Glomerular visceral epithelial cell (primary cell): ENCODE data around the gene IL17RE.
A peak's percentile ranks its signal among the peaks of the same experiment; 100 is the strongest.

ENCODE experiments used
- DNase-seq: peaks from one replicate; pipeline ENCODE4 v3.0.0-alpha.2; 2016; ENCODE audit errors: extremely low spot score

IL17RE gene

GRCh38 chr3:9906480-9906879 lies 3.8 kb downstream of the IL17RE start:
- DNase-seq: no peak

- DNase-seq: no peak
Observed at GRCh38 chr3:9908286-9908685, 5.6 kb downstream of the IL17RE start.

GRCh38 chr3:9909221-9910013 lies 6.8 kb downstream of the IL17RE start:
- no peak for DNase-seq

DNA sequence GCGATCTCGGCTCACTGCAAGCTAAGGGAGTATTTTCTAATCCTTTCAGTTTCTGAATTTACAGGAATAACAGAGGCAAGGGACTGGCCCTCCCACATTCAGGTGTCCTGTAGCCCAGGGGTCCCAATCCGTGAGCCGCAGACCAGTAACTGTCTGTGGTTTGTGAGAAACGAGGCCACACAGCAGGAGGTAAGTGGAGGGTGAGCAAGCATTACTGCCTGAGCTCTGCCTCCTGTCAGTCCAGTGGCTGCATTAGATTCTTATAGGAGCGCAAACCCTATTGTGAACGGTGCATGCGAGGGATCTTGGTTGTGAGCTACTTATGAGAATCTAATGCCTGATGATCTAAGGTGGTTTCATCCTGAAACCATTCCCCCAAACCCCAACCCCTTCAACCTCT lies 9.2 kb downstream of the IL17RE start:
- no peak for DNase-seq

- peak; percentile 35 for DNase-seq
Observed at GRCh38 chr3:9912294-9912935, 9.8 kb downstream of the IL17RE start.

GRCh38 chr3:9913601-9914000 lies 11.0 kb downstream of the IL17RE start:
- DNase-seq: no peak

GRCh38 chr3:9914011-9914410 lies 11.4 kb downstream of the IL17RE start:
- DNase-seq: no peak

DNA sequence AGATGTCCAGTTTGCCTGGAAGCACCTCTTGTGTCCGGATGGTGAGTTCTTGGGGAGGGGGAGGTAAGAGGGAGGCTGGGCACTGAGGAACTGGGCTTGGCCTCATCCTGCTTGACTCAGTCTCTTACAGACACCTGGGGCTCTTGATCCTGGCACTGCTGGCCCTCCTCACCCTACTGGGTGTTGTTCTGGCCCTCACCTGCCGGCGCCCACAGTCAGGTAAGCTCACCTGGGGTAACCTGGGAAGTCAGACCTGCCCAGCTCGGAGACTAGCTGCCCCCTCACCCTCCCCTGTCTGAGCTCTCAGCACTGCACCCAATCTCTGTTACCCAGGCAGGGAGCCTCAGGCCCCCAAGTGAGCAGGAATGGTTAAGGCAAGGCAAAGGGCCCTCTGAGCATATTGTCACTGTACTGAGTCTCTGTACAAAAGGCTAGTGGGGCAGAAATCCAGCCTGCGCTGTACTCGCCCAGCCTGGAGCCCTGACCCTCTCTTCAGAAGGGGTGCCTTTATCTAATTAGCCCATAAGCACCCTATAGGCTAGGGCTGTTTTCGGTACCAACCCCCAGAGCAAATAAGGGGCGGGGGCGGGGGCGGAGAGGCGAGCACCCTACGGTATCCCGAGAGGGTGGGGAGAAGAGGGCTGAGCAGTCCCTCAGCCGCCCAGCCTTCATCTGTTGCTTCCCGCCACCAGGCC lies 12.1 kb downstream of the IL17RE start:
- peak; percentile 44 for DNase-seq

DNA sequence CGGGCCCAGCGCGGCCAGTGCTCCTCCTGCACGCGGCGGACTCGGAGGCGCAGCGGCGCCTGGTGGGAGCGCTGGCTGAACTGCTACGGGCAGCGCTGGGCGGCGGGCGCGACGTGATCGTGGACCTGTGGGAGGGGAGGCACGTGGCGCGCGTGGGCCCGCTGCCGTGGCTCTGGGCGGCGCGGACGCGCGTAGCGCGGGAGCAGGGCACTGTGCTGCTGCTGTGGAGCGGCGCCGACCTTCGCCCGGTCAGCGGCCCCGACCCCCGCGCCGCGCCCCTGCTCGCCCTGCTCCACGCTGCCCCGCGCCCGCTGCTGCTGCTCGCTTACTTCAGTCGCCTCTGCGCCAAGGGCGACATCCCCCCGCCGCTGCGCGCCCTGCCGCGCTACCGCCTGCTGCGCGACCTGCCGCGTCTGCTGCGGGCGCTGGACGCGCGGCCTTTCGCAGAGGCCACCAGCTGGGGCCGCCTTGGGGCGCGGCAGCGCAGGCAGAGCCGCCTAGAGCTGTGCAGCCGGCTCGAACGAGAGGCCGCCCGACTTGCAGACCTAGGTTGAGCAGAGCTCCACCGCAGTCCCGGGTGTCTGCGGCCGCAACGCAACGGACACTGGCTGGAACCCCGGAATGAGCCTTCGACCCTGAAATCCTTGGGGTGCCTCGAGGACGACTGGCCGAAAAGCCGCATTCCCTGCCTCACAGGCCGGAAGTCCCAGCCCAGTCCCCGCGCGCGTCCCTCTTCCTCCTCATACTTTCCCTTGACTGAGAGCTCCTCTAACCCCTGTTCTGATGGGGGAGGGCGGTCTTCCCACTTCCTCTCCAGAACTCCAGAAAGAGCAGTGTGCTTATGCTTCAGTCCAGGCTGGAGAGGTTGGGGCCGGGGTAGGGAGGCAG lies 12.8 kb downstream of the IL17RE start:
- DNase-seq: peak; percentile 60

DNA sequence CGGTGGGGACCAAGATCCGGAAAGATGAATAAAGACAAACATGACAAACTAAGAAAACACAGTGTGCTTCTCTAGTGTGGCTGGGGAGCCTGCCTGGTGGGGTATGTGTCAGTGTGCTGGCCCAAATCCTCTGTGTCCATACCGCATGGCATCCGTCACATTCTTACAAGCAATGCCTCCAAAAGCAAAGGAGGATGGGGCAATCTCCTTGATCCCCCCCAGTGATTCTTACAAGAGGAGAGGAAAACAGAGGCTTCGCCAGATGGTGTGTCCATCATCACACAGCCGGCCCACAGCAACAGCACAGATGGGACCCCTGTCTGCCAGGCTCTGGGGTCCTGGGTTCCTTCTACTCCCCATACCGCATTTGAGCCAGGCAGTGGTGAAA lies 13.7 kb downstream of the IL17RE start:
- peak; percentile 17 for DNase-seq

GRCh38 chr3:9916734-9917680 lies 14.4 kb downstream of the IL17RE start, which contains the start of gene IL17RC:
IL17RC (plus strand) TSS chr3:9917098; CDS start chr3:9917316, 218 bp downstream.
- peak; percentile 94 for DNase-seq

DNA sequence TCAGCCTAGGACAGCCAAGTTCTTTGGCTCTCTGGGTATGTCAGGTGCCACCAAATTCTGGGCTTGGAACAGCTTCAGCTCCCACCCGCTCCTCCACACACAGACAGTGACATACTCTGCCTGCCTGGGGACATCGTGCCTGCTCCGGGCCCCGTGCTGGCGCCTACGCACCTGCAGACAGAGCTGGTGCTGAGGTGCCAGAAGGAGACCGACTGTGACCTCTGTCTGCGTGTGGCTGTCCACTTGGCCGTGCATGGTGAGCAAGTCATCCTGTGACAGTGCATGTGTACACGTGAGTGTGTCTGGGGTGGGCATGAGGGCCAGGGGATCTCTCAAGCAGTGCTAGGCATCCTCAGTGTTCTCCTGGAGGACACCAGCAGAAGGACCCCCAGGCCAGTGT lies 15.2 kb downstream of the IL17RE start:
- no peak for DNase-seq

- DNase-seq: no peak
Observed at GRCh38 chr3:9918261-9919038, 15.8 kb downstream of the IL17RE start.

GRCh38 chr3:9928158-9928557 lies 25.5 kb downstream of the IL17RE start:
- DNase-seq: no peak

DNA sequence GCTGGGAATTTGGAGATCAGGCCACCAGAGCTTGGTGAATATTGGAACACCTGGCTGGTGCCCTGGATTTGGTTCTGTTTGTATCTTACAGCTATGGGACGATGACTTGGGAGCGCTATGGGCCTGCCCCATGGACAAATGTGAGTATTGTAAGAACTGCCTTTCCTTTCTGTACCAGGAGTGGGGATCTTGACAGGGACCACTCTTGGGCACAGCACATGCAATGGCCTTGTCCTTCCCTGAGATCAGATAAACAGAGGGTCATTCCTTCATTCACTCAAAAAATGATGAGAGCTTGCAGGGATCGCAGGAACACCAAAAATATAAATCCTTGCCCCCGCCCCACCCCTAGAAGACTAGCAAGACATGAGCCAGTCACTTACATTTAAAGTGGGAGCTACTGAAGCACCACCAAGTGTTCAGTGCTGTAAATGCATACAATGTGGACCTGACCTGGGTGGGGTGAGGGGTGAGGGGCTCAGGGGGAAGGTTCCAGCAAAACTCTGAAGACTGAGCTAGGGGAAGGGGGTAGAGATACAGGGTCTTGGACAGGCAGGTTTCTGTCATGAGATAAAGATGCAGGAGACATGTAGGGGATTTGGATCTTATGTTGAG lies 28.3 kb downstream of the IL17RE start:
- no peak for DNase-seq

GRCh38 chr3:9932535-9932842 lies 29.8 kb downstream of the IL17RE start:
- no peak for DNase-seq

DNA sequence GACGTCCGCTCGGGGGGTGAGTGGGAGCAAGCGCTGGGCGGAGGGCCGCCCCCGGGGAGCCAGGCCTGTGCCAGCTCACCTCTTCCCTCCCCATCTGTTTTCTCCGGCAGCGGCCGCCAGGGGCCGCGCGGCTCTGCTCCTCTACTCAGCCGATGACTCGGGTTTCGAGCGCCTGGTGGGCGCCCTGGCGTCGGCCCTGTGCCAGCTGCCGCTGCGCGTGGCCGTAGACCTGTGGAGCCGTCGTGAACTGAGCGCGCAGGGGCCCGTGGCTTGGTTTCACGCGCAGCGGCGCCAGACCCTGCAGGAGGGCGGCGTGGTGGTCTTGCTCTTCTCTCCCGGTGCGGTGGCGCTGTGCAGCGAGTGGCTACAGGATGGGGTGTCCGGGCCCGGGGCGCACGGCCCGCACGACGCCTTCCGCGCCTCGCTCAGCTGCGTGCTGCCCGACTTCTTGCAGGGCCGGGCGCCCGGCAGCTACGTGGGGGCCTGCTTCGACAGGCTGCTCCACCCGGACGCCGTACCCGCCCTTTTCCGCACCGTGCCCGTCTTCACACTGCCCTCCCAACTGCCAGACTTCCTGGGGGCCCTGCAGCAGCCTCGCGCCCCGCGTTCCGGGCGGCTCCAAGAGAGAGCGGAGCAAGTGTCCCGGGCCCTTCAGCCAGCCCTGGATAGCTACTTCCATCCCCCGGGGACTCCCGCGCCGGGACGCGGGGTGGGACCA lies 30.4 kb downstream of the IL17RE start:
- peak; percentile 76 for DNase-seq

DNA sequence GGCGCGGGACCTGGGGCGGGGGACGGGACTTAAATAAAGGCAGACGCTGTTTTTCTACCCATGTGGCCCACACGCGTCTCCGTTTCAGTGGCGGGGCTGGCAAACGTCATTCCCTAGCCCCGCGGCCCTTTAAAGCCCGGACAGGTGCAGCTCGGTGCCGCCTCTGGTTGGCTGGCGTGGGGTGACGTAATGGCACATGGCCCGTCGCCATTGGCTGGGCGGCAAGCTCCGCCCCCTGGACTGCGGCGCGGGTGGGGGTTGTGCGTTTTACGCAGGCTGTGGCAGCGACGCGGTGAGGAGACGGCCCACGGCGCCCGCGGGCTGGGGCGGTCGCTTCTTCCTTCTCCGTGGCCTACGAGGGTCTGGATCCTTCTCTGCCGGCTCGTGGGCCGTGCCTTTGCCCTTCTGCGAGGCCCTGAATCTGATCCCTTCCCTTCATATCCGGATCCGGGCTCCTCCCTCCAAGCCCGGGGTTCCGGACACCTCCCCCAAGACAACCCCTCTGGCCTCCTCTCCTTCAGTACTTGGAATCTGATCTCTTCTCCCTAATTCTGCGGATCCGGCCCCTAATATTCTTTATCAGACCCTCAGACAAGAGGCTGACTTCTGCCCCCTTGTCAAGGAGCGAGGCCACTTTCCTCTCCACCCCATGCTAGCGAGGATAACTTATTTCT lies 31.1 kb downstream of the IL17RE start, which contains the start of gene CRELD1:
Gene CRELD1, plus strand, starts transcription at position 274 of the 674 bp plus-strand sequence. CDS start 605 bp downstream, outside the sequence.
- DNase-seq: peak; percentile 91
